HG03571 (cell line): ENCODE measurements around the gene ADH1C.

ENCODE experiments used
- ATAC-seq: cut with Tn5 transposase; IDR thresholded peaks from one replicate; pipeline ENCODE4 v1.9.1; 2021; ENCODE audit not compliant: unreplicated experiment

ADH1C gene

DNA sequence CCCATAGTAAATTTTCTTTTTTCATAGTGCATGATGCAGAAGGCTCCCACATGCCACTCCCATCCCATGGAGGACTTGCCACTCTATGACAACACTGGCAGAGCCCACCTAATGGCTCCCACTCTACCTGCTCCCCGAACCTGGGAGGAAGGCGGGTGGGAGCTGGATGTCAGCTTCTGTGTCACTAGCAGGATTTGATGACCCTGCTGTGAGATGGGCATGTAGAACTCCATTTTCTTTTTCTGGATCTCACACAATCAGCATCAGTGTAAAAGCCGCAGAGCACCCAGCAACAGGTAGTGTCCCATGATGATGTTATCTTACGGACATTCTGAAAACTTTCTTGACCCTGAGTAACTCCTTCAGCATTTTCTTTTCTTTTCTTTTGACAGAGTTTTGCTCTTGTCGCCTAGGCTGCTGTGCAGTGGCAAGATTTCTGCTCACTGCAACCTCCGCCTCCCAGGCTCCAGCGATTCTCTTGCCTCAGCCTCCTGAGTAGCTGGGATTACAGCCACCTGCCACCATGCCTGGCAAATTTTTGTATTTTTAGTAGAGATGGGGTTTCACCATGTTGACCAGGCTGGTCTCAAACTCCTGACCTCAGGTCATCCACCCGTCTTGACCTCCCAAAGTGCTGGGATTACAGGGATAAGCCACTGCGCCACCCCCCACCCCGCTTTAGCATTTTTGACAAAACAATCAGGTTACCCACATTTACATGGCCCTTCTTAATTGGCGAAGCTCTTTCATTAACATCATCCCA, 46.7 kb downstream of the ADH1C start:
- no peak for ATAC-seq

DNA sequence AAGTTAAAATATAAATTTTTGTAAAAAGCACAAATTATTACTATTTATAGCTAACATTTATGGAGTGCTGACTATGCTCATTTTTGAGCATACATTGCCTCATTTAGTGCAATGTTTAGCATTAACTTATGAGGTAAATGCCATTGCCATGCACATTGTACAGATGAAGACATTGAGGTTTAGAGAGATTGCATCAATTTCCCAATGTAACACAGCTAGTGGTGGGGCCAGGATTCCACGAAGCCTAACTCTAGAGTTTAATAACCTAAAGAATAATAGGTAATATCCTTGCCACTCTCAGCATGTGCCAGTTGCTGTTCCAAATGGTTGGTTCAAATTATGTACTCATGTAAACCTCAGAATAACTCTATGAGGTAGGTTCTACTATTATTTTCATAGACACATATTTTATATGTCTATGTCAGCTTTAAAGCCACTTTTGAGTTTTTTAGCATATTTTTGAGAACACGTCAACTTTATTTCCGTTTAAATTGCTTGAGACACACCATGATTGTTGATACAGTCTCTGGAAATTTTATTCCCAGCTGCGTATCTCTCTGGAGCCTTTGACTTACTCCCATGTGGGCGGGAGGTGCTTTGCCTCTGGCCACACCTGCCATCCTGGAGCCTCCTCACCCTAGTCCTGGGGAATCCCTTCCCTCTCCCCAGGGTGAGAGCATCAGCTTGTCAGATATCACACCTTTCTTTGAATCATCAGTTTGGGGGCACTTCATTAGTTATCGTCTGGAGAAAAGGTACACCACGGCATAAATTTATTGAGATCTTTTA, 51.0 kb downstream of the ADH1C start:
- ATAC-seq, result no peak

DNA sequence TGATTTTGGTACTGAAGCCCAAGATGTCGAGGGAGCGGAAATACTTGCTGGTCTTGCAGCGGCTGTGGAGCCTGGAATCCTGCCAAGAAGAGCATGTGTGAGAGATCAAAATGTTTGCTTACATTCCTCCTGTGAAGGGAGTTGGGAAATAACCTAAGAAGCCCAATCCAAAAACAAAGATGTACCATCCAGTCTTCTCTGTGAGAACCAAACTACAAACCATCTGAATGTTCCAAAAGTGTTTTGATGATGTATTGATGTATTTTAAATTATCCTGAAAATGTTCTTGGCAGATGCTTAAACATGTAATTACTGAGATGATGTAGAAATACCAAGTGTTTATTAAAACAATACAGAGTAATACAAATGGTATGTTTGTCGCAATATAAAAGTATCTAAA, 51.6 kb downstream of the ADH1C start:
- ATAC-seq, result no peak

DNA sequence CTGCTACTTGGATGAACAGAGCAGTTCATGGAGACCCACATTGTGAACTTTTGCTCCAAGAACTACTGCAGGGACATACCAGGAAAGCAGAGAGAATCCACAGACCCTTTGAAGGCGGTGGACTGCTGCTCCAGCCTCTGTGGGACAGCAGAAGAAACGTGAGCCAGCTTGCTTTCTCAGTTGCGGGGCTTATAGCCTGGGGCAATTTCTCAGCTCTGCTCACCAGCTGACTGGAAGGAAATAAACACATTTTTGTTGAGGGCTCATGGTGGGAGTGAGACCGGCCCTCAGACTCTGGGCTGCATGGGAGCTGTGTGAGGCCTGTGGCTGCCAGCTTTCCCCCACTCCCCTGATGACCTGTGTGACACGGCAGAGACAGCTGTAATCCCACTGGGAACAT, 59.2 kb downstream of the ADH1C start:
- ATAC-seq, result no peak

DNA sequence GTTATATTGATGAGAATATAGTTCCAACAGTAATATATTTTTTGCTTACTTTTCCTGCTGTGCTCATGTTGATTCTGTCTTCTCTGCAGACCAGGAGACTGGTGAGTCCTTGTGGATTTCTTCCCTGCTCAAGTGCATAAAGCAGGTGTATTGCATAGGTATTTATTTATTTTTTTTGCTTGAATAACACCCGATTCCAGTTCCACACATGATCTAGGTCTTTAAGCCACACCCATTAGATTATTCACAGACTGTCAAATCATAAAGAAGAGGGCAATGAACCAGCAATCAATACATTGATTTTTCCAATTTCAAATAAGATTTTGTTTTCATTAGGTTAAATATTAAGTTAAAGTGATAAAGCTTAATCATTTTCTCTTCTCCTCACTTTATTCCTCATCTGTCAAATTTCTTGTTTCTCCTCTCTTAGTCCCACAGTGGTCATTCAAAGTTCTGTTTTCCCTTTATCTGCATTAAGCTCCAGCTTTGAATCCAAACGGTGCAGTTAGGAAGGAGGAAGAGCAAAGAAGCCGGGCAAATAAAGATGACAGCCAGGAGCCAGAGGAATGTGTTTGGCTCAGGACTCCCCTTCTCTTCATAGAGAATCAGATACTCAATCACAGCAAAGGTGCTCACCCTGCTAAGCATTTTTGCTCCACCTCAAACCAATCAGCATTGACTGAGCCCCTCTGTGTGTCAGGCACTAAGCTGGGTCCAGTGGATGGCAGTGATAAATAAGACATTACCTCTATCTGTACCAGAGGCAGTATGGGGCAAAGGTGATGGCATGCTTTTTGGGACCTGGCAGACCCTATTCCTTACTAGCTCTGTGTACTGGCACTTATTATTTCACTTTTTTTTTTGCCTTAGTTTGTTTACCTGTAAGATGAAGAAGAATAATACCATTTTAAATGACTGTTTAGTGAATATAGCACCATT, 61.4 kb downstream of the ADH1C start, which contains the start of gene ADH1A:
Gene ADH1A, minus strand, starts transcription at position 138 of the 939 bp plus-strand sequence. Its CDS starts 71 bp downstream, at position 67.
- ATAC-seq, result no peak
